H1 (cell line): ENCODE measurements around the gene MAP3K13. TPM values are rescaled to one million over a fixed set of nuclear protein-coding genes. Genes with fewer than 3 reads are reported as not detected.

Experiments used
- CHD7 ChIP-seq: fragments of 300-600 bp; sonication (generic); IDR thresholded peaks from 2 replicates; pipeline ENCODE4 v1.7.1; 2012; ENCODE audit warnings: low read length, moderate library complexity, mild to moderate bottlenecking, inconsistent platforms; ENCODE audit not compliant: insufficient replicate concordance
- RFX5 ChIP-seq: IDR thresholded peaks from 2 replicates; pipeline ENCODE4 v1.6.1; 2011; ENCODE audit warnings: low read depth, low read length, improper control_type of control experiment, borderline replicate concordance
- SIX5 ChIP-seq: IDR thresholded peaks from 2 replicates; pipeline ENCODE4 v1.6.1; 2011; ENCODE audit warnings: mild to moderate bottlenecking, low read depth, low read length
- polyA plus RNA-seq, 7 experiments: library from polyadenylated mRNA; depleted of rRNA in 3 of 7; stranded (reverse) in 5 of 7; unstranded in 2 of 7; fragments of >200 nt in 5 of 7; fragments of 200-250 nt in 2 of 7; gene quantifications; 1 replicate in 5 of 7; 2 replicates in 1 of 7; 4 replicates in 1 of 7; pipeline versions ENCODE4 v1.2.1 to v1.2.3, GENCODE V29; 2011 to 2013; ENCODE audit warnings: missing spikeins in 2 of 7, mixed read lengths in 2 of 7
- total RNA-seq: library from RNA; stranded (reverse); fragmentation: NEBNext Ultra II Directional; extraction: Animal tissue kit (Norgen Biotek cat#: 25700); gene quantifications from 2 replicates; pipeline ENCODE4 v1.2.1, GENCODE V29; 2021

Gene MAP3K13
- total and polyA plus RNA-seq, 2 of the 8 experiments (the other 6 are each of a cell fraction or from before 2014, with no cell fraction given): 6.8 to 17.9 TPM

DNA sequence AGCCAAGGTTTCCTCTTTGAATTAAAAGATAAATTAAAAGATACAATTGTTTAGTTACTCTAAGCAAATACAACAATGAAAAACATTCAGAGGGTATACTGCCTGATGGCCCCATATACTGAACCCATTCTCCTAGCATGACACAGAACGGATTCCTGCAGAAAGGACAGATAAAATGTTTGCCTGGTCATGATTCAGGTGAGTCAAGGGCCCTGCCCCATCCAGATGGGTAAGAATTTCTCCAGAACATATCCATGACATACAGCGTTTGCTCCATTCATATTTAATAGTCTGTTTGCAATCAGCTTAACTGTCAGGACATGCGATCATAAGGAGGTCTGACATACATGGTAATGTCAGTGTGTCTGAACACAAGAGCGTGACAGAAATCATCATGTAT lies 127.3 kb downstream of the MAP3K13 start (continued):
- TF ChIP-seq CHD7 (no peak), RFX5 (no peak), SIX5 (no peak)
